ENCODE measurements around the gene CD68.

- no peak for TF ChIP-seq POLR2AphosphoS5 (IDR thresholded peaks at IDR 0.05; ENCODE audit: borderline replicate concordance, low read depth, low read length)
- no peak for TF ChIP-seq EZH2 (IDR thresholded peaks at IDR 0.05)
- no peak for TF ChIP-seq FOXP2 (optimal IDR thresholded peaks at IDR 0.05; ENCODE audit: control extremely low read depth, extremely low read length, insufficient read depth)
Observed at GRCh38 chr17:7582396-7583252, 3.2 kb downstream of the CD68 start.

Measured in SK-N-MC (cell line).